ENCODE data around the gene CMTM7.

- TF ChIP-seq, protein P1, sequence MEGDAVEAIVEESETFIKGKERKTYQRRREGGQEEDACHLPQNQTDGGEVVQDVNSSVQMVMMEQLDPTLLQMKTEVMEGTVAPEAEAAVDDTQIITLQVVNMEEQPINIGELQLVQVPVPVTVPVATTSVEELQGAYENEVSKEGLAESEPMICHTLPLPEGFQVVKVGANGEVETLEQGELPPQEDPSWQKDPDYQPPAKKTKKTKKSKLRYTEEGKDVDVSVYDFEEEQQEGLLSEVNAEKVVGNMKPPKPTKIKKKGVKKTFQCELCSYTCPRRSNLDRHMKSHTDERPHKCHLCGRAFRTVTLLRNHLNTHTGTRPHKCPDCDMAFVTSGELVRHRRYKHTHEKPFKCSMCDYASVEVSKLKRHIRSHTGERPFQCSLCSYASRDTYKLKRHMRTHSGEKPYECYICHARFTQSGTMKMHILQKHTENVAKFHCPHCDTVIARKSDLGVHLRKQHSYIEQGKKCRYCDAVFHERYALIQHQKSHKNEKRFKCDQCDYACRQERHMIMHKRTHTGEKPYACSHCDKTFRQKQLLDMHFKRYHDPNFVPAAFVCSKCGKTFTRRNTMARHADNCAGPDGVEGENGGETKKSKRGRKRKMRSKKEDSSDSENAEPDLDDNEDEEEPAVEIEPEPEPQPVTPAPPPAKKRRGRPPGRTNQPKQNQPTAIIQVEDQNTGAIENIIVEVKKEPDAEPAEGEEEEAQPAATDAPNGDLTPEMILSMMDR (tag by site-specific recombination; IDR thresholded peaks at IDR 0.05) = no peak
- no peak for TF ChIP-seq ZNF274 (IDR thresholded peaks at IDR 0.05; ENCODE audit: low read length)
- TF ChIP-seq ZNF274 (tag by site-specific recombination; IDR thresholded peaks at IDR 0.05; ENCODE audit: borderline replicate concordance) = no peak
- TF ChIP-seq PRDM6 (tag by site-specific recombination; IDR thresholded peaks at IDR 0.05) = no peak
- TF ChIP-seq ZNF555 (tag by site-specific recombination; conservative IDR thresholded peaks at IDR 0.05) = no peak
- TF ChIP-seq YY1 (tag by site-specific recombination; IDR thresholded peaks at IDR 0.05) = no peak
- TF ChIP-seq ZSCAN23 (tag by site-specific recombination; IDR thresholded peaks at IDR 0.05) = no peak
- no peak for TF ChIP-seq ZNF558 (tag by site-specific recombination; IDR thresholded peaks at IDR 0.05)
- no peak for TF ChIP-seq ZNF114 (tag by site-specific recombination; IDR thresholded peaks at IDR 0.05)
- TF ChIP-seq ZNF175 (tag by site-specific recombination; IDR thresholded peaks at IDR 0.05) = no peak
- no peak for TF ChIP-seq ZNF677 (tag by site-specific recombination; IDR thresholded peaks at IDR 0.05)
- no peak for TF ChIP-seq ZNF155 (tag by site-specific recombination; IDR thresholded peaks at IDR 0.05)
- TF ChIP-seq ZBTB10 (tag by site-specific recombination; IDR thresholded peaks at IDR 0.05) = no peak
- no peak for TF ChIP-seq ZNF670 (tag by site-specific recombination; IDR thresholded peaks at IDR 0.05; ENCODE audit: low read depth)
These were observed 42.5 kb upstream of the CMTM7 start for GRCh38 chr3:32349184-32349583.

Measured in HEK293 (cell line).